GM23248 (cell line): ENCODE measurements around the gene AGPAT2.

Experiments used
- EZH2 ChIP-seq: fragments of 200-600 bp; sonication (generic); IDR thresholded peaks from 2 replicates; pipeline ENCODE4 v1.6.1; 2018; ENCODE audit warnings: antibody characterized with exemption, mild to moderate bottlenecking; ENCODE audit not compliant: insufficient read depth, poor library complexity, severe bottlenecking
- EZH2phosphoT487 ChIP-seq: fragments of 200-600 bp; sonication (generic); IDR thresholded peaks from 2 replicates; pipeline ENCODE4 v1.6.1; 2018; ENCODE audit warnings: antibody characterized with exemption, moderate library complexity, mild to moderate bottlenecking, low read depth; ENCODE audit not compliant: insufficient read depth

DNA sequence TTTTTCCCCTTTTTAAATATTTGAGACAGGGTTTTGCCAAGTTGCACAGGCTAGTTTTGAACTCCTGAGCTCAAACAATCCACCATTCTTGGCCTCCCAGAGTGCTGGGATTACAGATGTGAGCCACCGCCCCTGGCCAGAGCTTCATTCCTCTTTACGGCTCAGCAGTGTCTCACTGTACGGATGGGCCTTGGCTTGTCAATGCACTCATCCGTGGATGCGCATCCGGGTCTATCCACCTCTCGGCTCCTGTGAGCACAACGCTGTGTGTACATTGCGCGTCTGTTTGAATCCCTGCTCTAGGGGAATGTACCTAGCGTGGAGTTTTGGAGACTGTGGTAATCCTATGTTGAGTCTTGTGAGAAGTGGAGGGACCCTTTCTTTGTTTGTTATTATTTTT lies 35.4 kb downstream of the AGPAT2 start:
- no peak for TF ChIP-seq EZH2
- no peak for TF ChIP-seq EZH2phosphoT487
